Measurements from ENCODE around the gene SMARCD3.

SMARCD3 gene
- 6.8 to 9.7 reads per million in 2 donors for total RNA-seq

DNA sequence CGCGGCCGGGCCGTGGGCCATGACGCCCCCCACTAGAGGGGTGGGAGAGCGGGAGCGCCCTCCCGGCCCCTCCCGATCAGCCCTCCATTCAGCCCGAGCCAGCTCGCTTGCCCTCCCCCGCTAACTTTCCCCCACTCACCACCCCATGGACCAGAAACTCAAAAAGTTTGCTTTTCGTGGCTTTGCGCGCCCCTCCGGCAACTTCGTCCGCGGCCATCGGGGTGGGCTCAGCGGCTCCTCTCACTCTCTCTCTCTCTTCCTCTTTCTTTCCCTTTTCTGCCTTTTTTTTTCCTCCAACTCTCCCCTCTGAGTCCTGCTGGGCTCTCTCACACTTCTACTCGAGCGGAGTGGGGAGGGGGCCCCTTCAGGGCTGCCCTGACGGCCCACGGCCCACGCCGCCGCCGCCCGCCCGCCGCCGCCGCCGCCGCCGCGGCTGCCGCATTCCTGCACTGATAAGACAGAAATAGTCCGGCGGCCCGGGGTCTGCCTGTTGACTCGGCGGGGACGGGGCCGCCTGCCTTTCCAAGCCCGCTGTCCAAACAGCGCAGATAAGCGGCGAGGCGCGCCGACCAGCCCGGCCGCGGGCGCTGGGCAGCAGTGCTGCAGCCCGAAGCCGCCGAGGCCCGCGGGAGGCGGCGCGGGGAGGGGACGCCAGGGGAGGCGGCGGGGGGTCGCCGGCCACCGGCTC lies at the start of gene SMARCD3:
Gene SMARCD3 (minus strand): TSS at position 349 of the 688 bp plus-strand sequence. CDS start 132 bp downstream, at position 217.
- no peak for DNase-seq

- DNase-seq: no peak
Observed at GRCh38 chr7:151296202-151296992, 47.9 kb upstream of the SMARCD3 start.

DNA sequence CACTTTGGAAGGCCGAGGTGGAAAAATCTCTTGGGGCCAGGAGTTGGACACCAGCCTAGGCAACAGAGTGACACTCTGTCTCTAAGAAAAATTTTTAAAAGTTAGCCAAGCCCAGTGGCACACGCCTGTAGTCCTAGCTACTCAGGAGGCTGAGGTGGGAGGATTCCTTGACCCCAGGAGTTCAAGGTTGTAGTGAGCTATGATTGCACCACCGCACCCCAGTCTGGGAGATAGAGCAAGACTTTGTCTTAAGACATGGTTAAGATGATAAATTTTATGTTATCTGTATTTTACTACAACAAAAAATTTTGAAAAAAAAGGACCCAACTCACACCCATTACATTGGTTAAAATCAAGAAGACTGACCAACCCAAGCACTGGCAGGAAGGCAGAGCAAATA lies 44.4 kb upstream of the SMARCD3 start:
- no peak for DNase-seq

DNA sequence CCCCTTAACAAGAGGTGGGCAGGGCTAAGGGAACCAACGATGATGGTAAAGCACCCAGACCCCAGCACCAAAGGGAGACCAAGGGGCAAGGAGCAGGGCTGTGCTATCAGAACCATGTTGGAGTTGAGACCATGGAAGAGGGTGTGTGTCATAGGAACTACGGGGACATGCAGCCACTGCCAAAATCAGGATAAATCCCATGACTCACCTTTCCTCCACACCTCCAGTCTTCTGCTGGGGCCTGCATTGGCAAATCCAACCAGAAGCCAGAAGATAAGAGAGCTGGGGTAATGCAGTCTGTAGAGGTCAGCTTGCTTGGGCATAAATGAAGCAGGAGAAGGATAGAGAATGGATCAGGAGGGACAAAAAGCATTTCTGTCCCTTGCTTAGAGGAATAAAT lies 42.7 kb upstream of the SMARCD3 start:
- no peak for DNase-seq

DNA sequence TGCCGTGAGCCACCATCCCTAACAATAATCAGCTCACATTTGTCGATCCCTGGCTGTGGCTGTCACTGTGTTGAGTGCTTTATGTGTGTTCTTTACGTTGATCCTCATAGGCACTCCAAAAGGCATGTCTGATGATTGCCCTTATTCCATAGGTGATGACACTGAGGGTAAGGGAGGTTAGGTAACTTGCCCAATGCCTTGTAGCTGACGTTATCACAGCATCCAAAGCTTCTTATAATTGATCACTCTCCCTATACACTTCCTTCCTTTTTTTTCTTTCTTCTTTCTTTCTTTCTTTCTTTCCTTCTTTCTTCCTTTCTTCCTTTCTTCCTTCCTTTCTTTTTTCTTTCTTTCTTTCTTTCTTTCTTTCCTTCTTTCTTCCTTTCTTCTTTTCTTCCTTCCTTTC lies 41.9 kb upstream of the SMARCD3 start:
- DNase-seq: no peak

DNA sequence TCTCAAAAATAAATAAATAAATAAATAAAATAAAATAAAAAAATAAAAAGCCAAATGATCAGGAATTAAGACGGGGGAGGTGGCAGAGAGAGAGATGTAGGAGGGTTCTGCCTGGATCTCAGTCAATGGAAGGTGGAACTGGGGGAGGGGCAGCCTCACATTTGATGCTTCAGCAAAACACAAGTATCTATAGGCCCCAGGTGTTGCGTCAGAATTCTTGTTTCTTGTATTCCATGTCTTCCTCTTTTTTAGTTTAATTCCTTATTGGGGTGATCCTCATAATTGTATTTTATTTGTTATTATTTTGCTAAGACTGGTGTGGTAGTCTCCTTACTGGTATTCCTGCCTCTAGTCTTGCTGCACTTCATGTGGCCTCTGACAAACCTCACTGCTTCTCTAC lies 41.4 kb upstream of the SMARCD3 start:
- no peak for DNase-seq

GRCh38 chr7:151286148-151286547 lies 37.7 kb upstream of the SMARCD3 start:
- DNase-seq: no peak

DNA sequence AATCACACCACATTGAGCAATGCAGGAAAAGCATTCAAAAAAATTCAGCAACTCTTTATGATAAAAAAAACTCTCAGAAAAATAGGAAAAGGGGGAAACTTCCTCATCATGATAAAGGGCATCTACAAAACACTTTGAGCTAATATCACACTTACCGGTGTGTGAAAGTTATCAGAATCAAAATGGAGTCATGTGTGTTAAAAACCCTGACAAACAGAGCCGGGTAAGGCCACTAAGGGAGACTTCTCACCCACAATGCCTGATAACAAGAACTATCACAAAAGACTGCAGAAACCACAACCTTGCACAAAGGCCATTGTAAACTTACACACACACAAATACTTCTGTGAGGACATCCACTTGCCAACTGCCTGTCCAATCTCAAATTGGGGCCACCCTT lies 34.8 kb upstream of the SMARCD3 start:
- no peak for DNase-seq

- no peak for DNase-seq
Observed at GRCh38 chr7:151282111-151282510, 33.6 kb upstream of the SMARCD3 start.

- no peak for DNase-seq
Observed at GRCh38 chr7:151281686-151282085, 33.2 kb upstream of the SMARCD3 start.

DNA sequence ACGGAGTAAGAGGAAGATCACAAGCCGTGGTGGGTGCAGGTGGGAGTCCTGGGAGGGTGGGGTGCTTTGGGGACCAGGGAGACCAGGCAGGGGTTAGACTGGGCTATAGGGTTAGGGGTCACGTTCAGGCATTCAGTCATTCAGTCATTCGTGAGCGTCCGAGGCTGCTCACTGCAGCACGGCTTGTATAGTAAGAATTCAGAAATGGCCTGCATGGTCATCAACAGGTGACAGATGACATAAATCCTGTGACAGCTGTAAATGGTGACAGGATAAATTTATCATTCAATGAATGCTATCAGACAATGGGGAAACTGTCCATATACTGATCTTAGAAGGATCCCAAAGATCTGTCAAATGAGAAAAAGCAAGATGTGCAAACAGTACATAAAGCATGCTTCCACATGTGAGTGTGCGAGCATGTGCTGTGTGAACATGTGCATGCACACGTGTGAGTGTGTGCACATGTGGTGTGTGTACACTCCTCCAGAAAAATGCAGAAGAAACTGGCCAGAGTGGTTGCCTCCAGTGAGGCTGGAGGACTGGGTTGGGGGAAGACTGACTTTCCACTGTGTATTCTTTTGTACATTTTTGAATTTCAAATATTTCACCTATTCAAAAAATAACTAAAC lies 32.0 kb upstream of the SMARCD3 start:
- no peak for DNase-seq

DNA sequence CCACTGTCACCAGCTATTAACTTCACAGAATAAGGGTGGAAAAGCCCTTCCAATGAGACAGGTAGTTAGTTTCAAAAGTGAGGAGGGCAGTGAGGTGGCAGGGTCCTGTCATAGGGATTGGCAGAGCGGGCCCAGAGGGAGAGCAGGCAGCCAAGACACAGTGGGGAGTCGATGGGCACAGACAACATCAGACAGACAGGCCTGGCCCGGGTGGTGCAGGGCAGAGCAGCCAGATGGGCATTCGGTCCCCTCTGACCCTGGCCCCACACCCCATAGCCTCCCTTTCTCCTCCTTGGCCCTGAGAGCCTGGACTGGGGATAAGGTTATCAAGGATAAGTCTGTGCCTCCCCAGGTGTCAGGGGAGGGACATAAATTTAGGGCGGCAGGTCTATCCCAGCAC lies 31.4 kb upstream of the SMARCD3 start:
- DNase-seq: no peak

DNA sequence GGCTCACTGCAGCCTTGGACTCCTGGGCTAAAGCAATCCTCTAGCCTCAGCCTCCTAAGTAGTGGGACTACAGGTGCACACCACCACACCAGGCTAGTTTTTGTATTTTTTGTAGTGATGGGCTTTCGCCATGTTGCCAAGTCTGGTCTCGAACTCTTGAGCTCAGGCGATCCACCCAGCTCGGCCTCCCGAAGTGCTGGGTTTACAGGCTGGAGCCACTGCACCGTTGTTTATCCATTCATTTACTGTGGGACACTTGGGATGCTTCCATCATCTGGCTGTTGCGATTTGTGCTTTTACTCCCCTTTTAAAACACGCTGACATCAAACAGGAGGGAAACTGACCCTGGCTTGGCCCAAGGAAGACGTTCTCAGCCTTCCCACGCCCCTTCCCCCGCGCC lies 30.5 kb upstream of the SMARCD3 start:
- no peak for DNase-seq

- DNase-seq: no peak
Observed at GRCh38 chr7:151277631-151278030, 29.1 kb upstream of the SMARCD3 start.

- peak in 4 of 5 experiments; percentile 30 to 82 (median 34) for DNase-seq
Observed at GRCh38 chr7:151276666-151277590, 28.4 kb upstream of the SMARCD3 start.

DNA sequence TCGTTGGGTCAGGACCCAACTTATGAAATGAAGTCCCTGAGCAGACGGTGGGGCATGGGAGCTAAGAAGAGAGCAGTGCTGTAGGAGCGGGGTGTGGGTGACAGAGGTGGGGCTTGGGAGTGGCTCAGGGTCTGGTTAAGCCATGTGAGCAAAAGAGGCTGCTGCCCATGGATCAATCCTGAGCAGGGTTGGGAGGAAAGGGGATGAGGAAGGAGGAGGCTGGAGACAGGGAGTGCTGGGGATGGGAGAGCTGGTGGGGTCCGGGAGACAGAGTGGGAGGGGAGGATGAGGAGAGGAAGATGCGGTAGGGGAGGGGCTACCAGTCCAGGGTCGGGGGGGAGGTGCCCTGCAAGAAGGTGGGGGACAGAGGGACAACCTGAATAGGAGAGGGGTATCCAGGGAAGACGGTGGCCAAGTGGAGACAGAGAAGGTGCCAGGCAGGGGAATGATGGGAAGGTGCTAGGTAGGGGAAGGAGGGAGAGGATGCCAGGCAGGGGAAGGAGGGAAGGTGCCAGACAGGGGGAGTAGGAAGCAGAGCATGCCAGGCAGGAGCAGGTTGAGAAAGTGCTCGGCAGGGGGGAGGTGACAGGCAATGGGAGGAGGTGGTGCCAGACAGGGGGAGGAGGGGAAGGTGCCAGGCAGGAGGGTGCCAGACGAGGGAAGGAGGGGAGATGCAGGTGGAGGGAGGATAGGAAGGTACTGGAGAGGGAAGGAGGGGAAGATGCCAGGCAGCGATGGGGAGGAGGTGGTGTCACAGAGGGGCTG lies 27.5 kb upstream of the SMARCD3 start:
- peak in 1 of 5 experiments; percentile 55 for DNase-seq

DNA sequence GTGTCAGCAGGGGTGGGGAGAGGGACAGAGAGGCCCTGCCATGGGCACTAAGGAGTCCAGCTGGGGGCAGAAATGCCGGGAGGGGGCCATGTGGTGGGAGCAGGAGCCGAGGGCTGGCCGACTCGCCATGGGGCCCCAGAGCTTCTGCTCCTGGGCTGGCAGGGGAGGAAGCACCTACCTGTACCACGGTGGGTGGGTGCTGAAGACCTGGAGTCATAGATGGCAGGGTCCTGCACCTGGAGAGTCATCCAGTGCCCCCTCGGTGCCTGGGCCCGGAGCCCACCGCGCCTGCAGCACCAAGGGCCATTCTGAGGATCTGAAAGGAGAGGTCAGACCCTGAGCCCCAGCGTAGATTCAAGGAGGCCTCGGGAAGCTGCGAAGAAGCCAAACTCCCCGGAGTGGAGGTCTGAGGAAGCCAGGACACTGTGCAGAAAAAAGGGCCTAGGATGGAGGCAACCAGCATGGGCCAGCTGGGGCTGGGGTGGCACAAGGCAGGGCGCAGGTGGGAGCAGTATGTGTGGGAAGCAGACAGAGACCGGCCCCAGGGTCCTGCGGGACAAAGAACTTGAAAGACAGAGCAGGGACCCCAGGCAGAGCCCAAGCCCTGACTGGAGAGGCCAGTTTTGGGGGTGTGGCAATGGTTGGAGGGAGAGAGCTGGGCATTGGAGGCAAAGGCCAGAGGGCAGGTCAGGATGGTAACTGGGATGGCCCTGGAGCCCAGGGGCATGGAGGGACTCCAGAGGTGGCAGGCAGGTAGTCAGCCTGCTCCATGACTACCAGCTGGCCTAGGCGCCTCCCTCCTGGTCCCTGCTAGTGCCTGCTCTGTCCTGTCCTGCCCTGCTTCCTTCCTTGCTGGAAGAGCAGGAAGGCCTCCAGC lies 26.7 kb upstream of the SMARCD3 start:
- DNase-seq: no peak

- no peak for DNase-seq
Observed at GRCh38 chr7:151274396-151274795, 25.9 kb upstream of the SMARCD3 start.

GRCh38 chr7:151273651-151274390 lies 25.3 kb upstream of the SMARCD3 start:
- no peak for DNase-seq

GRCh38 chr7:151272877-151273276 lies 24.4 kb upstream of the SMARCD3 start:
- no peak for DNase-seq
